Activated T-helper 1 cell treated with Interleukin-2 at 50 U/mL for 16 hours (primary cell): ENCODE measurements around the gene PLAC8.
"Not testable (repeated sequence)": the region's sequence is repeated elsewhere in the genome, so short reads cannot be mapped to it uniquely, and the experiment has no call there.

Source experiments
- DNase-seq: peaks from one replicate; pipeline ENCODE4 v3.0.0-alpha.2; 2020; ENCODE audit warnings: low read depth

Gene PLAC8

GRCh38 chr4:83114576-83114975 is at the start of gene PLAC8:
Gene PLAC8, minus strand, starts transcription at chr4:83114729. Its CDS starts 6,808 bp downstream, at chr4:83107921.
- no peak for DNase-seq

- DNase-seq: no peak
Observed at GRCh38 chr4:83153417-83153816, 38.9 kb upstream of the PLAC8 start.

- no peak for DNase-seq
Observed at GRCh38 chr4:83152746-83153145, 38.2 kb upstream of the PLAC8 start.

GRCh38 chr4:83151651-83152050 is 37.1 kb upstream of the PLAC8 start:
- DNase-seq: no peak

- no peak for DNase-seq
Observed at GRCh38 chr4:83150653-83151330, 36.3 kb upstream of the PLAC8 start.

GRCh38 chr4:83149865-83150652 is 35.5 kb upstream of the PLAC8 start:
- no peak for DNase-seq

GRCh38 chr4:83146841-83147240 is 32.3 kb upstream of the PLAC8 start:
- no peak for DNase-seq

GRCh38 chr4:83145776-83146175 is 31.2 kb upstream of the PLAC8 start:
- DNase-seq: not testable (repeated sequence)

- DNase-seq: no peak
Observed at GRCh38 chr4:83139514-83140156, 25.1 kb upstream of the PLAC8 start.

- DNase-seq: no peak
Observed at GRCh38 chr4:83138946-83139345, 24.4 kb upstream of the PLAC8 start.

- no peak for DNase-seq
Observed at GRCh38 chr4:83132065-83132464, 17.5 kb upstream of the PLAC8 start.

GRCh38 chr4:83129264-83129663 is 14.7 kb upstream of the PLAC8 start:
- no peak for DNase-seq

- DNase-seq: no peak
Observed at GRCh38 chr4:83128240-83128929, 13.9 kb upstream of the PLAC8 start.

- DNase-seq: no peak
Observed at GRCh38 chr4:83125738-83126141, 11.2 kb upstream of the PLAC8 start.

GRCh38 chr4:83124111-83124780 is 9.7 kb upstream of the PLAC8 start:
- no peak for DNase-seq

- no peak for DNase-seq
Observed at GRCh38 chr4:83121246-83121645, 6.7 kb upstream of the PLAC8 start.

GRCh38 chr4:83118869-83119268 is 4.3 kb upstream of the PLAC8 start:
- no peak for DNase-seq

- DNase-seq: no peak
Observed at GRCh38 chr4:83115656-83116285, 1.2 kb upstream of the PLAC8 start.

- DNase-seq: no peak
Observed at GRCh38 chr4:83115000-83115399, 471 bp upstream of the PLAC8 start.

- no peak for DNase-seq
Observed at GRCh38 chr4:83113429-83113786, 1.1 kb downstream of the PLAC8 start.

GRCh38 chr4:83112678-83113428 is 1.7 kb downstream of the PLAC8 start:
- DNase-seq: no peak
